Suprapubic skin (tissue), 3 donors: ENCODE measurements around the gene GREM2.

ENCODE experiments used
- CTCF ChIP-seq, 2 donors: fragments of 200-600 bp in 1 of 2; fragments of 450-650 bp in 1 of 2; sonication (generic) in 1 of 2; IDR thresholded peaks; one replicate each; pipeline ENCODE4 v1.5.1; 2016 to 2019; ENCODE audit warnings: antibody characterized with exemption in 2 of 2, mild to moderate bottlenecking in 1 of 2, moderate library complexity in 1 of 2
- EP300 ChIP-seq: sonication (generic); formaldehyde crosslinking; IDR thresholded peaks from one replicate; pipeline ENCODE4 v1.6.1; 2017; ENCODE audit warnings: antibody characterized with exemption
- POLR2A ChIP-seq, 2 donors: fragments of 450-650 bp; IDR thresholded peaks; one replicate each; pipeline ENCODE4 v1.6.1; 2017; ENCODE audit warnings: antibody characterized with exemption in 2 of 2, mild to moderate bottlenecking in 2 of 2, moderate library complexity in 2 of 2

DNA sequence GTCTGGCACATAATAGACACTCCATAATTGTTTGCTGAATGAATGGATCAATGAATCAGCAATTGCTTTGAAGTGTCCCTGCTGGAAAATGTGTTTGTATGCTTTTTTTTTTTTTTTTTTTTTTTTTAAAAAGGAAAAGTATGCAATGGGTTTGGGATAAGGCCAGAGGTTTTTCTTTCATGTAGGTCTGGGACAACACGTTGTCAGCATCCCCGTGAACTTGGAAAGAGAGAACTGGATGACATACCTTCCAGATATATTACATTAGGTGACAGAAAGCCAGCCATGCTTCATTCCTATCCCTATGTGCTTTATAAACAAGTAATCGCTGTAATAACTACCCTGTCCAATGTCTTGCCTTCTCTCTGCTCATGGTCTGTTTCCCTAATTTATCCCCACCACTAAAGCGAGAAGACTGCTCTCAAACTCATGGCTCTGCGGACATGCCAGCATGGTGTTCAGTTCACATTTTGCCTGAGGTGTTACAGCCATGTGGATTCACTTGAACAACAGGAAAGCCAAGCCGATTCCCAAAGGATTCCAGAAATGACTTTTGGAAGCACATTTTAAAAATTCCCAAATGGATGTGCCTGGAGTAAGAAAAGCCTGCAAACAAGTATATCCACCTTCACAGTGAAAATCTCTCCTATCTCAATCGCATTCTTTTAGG is 34.8 kb upstream of the GREM2 start:
- TF ChIP-seq POLR2A (IDR thresholded peaks at IDR 0.05): no peak
- TF ChIP-seq CTCF (IDR thresholded peaks at IDR 0.05): no peak
- TF ChIP-seq EP300: no peak
